ENCODE measurements around the gene IL16.
"Not testable (repeated sequence)": the region's sequence is repeated elsewhere in the genome, so short reads cannot be mapped to it uniquely, and the experiment has no call there.

Gene IL16

DNA sequence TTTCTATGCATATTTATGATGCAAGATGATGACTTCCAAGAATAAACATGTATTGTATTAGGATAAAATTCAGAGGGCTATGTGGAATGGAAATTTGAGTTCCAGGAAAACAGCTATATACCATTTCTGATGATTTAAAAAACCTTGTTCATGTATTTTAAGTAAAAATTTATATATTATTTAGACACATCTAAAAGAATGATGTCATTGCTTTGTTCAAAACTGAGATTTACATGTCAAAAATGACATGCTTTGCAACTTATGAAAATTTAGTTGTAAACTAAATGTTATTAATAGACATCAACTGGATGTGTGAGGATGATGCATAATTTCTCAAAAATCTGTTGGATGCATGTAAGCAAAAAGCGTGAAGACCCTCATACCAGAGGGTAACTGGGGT is 125.0 kb downstream of the IL16 start:
- no peak for DNase-seq

GRCh38 chr15:81322676-81323253 is 126.1 kb downstream of the IL16 start:
- DNase-seq, result no peak

DNA sequence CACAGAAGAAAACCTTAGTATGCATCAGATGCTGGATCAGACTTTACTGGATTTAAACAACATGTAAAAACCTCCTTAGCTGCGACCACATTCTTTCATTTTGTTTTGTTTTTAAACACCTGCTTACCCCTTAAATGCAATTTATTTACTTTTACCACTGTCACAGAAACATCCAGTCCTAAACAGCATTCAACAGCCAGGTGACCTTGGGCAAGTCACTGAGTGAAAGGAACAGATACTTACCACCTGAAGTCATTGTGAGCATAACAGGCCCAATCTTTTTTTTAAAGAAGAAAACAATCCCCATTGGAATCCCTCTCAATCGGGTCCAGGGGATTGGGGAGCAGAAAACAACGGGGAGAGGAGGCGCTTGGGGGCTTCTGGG is 126.9 kb downstream of the IL16 start:
- no peak for DNase-seq

DNA sequence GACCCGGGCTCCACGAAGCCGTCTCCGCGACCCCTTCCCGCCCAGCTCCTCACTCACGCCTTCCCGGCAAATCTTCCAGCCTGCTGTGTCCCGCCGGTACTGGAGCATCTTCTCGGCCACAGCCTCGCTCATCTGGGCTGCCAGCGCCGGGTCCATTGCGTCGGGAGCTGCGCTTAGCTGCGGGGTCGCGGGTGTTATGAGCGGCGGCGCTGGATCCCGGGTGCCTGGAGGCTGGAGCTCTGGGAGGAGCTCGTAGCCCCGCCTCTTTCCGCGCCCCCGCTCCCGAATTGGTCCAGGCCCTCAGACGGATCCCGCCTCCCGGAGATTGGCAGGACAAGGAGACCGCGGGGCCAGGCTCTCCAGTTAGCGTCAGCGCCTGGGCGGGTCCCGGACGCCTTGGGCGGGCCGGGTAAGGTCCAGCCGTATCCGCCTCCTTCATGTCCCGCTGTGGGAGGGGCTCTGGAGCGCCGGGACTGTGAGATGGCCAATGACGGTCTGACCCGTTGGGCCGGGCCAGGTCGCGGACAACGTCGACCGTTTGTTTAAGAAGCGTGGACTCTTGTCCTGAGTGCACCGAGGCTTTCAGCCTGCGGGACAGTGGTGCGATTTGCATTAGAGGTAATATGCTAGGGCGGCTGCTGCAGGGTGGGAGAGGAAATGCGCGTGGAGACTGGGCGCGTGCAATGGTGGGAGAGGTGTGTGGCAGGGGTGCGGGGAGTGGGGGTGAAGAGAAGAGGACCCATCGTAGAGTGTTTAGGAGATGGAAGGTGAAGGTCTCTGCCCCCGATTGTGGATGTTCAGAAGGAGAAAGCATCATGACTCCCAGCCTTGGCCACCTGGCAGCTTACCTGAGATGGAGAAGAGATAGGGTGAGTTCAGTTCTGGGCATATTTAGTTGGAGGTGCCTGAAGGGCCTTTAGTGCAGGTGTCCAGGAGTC is 127.5 kb downstream of the IL16 start, which contains the start of gene STARD5:
Gene STARD5, minus strand, starts transcription at position 198 of the 938 bp plus-strand sequence. Its CDS starts 42 bp downstream, at position 156.
- peak; percentile 92 for DNase-seq

DNA sequence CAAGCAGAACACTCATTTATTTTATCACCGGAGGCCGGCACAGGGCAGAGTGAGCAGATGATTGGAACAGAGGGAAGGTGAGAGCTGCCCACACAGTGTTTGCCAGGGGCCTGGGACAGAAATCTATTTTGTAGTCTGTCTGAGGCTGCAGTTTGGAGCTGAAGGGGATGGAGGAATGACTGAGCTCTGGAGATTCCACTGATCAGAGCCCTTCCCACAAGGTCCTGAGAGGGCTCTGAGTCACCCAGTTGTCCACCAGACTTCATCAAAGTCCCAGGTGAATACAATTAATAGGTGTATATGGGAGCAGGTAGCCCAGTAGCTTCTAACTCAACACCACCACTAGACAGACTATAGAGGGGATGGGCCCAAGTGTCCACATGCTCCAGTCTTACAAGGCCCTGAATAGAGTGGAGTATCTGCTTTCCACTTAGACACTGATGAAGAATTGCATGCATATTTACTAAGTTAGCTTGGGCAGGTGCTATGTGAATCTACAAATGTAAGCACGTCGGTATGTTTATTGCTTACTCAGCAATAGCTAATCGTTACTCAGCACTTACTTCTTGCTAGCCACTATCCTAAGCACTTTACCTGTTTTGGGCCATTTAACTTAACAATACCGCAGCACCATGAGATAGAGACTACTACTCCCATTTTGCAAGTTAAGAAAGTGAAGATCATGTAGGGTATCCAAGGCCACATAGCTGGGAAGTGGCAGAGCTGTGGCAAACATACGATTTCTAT is 130.0 kb downstream of the IL16 start:
- DNase-seq, result peak; percentile 23

DNA sequence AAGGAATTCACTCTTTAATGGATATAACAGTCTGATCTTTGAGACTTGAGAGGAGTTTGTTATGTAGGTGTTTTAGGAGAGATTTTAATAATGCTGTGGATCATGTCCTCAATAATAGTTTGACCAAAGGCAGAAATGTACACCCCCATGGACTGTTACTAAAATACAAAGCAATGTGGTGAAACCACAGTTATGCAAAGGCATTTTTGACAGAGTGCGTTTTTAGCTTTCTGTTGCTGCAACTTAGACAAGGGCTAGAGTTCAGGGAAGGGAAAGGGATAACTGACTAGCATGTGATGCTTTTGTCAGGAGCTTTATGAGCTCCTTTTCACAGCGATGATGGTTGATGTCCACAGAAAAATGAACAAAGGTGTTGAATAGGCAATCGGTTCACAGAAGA is 130.8 kb downstream of the IL16 start:
- DNase-seq, result no peak

DNA sequence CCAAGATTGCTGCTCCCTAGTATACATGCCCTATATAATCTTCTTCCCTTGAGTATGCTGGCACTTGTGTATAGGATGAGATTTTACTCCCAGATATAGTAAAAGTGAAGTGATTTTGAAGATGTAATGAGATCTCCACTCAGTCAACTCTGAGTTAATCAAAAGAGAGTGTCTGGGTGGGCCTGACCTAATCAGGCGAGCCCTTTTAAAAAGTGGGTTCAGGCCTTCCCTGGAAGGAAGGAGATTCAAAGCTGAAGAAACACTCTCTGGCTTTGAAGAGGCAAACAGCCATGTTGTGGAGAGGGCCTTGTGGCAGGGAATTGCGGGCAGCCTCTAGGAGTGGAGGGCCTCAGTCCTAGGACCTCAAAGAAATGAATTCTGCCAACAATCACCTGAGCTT is 132.8 kb downstream of the IL16 start:
- no peak for DNase-seq

- DNase-seq, result no peak
Measured at GRCh38 chr15:81330366-81331090, 133.8 kb downstream of the IL16 start.

DNA sequence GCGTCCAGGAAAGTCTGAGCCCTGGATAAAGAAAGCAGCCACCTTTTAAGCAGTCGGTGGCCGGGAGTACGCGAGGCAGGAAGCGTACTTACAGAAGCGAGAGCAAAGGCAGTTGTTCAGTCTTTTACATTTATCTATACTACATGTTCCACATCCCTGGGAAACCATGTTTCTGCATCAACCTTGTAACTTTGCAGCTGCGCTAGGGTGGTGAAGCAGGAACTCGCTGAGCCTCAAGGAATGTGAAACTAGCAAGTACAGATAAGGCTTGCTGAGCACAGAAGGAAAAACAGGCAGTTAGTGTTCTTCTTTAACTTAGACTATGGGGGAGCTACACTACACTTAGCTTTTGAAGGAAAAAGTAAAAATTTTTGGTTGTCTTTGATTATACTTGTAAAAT is 134.5 kb downstream of the IL16 start:
- not testable (repeated sequence) for DNase-seq

DNA sequence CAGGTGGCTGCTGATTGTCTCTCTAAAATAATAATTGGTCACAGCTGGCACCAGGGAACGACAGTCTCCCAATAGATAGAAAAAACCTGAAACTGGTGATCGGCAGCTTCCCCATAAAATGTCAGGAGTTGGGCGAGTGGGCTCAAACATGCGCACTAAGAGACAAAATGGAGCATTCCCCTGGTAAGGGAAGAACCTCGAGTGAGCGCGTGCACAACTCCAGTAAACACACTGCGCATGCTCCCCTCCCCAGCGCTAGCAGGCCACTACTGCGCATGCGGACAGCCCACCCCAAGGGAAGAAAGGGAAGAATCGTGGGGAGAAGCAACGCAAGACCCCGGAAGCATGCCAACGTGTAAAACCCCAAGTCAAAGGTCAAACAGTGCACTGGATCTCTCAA is 134.9 kb downstream of the IL16 start:
- DNase-seq, result no peak

DNA sequence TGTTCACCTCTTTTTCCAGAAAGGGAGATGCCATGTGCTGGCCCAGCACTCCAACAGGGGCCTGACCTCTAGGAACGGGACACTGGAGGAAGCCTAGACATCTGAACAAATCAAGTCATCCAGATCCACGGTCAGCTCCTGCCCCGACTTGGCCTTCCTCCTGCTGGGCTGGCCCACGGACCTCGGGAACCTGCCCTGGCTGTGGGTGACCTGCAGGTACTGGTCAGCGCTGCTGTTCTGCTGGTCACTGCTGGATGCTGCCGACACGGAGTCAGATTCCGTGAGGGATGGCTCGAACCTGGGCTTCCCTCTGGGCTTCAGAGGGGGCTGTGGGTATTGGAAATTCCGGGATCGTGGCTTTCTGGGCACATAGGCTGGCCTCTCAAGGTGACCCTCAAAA is 135.6 kb downstream of the IL16 start:
- no peak for DNase-seq

DNA sequence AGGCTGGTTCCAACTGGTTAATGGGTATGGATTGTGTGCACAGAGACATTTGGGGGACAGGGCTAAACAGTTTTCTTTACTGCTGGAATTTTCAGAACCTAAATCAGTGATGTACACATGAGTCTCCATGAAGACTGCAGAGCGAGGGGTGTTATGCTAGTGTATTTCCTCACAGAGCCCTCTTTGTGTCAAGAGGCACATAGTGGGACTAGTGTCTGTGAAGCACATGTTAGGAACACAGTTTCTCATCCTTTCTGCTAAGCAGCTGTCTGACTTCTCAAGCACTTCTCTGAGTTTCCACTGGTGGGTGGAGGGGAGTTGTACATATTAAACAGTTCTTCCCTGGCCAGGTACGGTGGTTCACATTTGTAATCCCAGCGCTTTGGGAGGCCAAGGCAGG is 136.7 kb downstream of the IL16 start:
- no peak for DNase-seq

DNA sequence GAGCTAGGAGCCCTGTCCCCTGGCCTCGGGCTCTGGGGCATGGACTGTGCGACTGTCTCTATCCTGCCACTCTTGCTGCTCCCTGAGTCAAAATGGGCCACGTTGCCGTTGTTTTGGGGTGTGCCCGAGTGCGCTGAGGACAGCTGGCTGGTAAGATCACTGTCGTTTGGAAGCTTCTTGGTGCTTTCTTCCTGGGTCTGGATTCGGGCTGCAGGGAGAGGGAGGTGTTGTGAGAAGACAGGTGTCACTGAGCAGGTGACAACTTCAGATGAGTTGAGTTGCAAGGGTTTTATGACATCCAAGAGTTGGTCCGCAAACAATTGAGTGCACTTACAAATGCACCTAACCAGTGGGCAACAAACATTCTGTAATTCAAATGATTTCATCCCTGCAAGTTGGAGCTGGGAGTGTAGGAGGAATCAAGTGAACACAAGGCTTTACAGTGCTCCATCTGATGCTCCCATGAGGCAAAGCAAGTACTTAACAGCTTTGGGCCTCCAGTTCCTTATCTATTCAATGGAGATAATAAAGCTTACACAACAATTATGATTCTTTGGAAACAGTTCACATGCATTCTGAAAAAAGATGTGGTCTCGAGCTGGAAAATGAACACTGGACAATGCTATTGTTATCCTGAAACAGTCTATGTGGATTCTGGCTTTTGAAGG is 138.2 kb downstream of the IL16 start:
- peak; percentile 89 for DNase-seq

DNA sequence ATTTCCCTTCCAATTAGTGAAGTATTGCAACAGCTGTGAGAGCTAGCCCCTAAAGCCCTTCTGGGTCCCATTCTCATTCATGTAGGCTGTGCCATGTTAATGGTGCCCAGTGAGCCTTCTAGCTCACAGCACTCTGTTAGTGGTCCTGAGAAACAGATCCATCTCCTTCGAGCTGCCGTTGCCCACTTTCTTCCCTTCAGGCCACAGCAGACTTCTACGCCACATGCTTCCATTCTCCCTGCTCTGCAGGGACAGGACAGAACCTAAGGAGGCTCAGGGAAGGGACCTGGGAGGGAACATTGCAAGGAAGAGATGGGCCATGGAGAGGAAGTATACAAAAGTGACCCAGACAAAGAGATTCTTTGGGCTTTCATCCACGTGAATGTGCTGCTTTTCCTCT is 139.0 kb downstream of the IL16 start:
- no peak for DNase-seq

- DNase-seq, result no peak
Measured at GRCh38 chr15:81336568-81336967, 139.9 kb downstream of the IL16 start.

- no peak for DNase-seq
Measured at GRCh38 chr15:81337241-81337640, 140.6 kb downstream of the IL16 start.

- no peak for DNase-seq
Measured at GRCh38 chr15:81337713-81338157, 141.1 kb downstream of the IL16 start.

DNA sequence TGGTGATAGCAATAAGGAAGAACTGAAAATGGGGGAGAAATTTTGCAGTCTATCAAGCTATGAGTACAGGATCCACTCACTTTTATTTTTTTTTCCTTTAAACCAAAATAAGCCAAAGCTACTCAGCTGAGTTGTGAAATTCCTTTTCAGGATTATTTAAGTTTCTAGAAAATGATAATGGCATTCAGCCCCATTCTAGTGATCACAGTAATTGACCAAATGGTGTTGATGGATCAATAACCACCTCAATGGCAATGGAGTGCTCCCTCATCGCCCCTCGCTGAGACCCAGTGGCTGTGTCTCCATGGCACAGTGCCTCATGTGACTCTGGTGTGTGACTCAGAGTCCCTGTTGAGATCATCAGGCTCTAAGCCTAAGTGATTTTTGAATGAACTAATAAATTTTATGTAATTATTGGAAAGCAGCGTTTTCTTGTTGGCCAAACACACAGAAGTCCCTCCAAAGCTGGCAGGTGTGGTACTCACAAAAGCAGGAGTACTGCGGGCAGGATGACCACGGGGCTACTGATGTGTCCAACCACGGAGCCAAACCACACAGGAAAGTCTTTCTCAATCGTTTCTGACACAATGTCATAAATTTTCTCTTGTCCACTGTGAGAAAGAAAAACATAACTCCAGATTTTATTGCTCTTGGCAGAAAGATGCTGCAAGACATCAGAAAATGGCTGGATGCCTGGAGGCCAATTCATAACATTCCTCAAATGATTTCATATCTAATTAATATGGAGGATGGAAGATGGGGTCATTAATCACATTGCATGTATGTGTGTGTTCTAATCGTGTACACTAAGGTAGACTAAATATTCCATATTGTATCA is 141.7 kb downstream of the IL16 start:
- DNase-seq, result no peak

- no peak for DNase-seq
Measured at GRCh38 chr15:81339321-81339720, 142.6 kb downstream of the IL16 start.

DNA sequence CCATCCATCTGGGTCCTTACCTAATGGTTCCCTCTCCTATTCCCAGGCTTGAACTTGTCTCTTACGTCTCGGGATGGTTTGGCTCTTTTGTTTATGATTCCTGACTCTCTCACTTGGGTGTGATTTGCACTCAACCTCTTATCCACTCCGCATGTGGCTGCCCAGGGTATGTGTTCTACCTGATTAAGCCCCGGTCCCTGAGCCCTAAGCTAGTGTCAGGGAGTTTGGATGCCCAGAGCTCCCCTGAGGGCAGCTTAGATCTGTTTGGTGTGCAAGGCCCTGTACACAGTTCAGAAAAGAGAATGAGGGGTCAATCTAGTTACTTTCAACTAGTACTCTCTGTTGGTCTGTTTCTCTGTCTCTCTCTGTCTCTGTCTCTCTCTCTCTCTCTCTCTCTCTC is 143.2 kb downstream of the IL16 start:
- DNase-seq, result no peak

GRCh38 chr15:81341351-81341750 is 144.7 kb downstream of the IL16 start:
- DNase-seq, result no peak

Measured in NCI-H510A treated with DMSO at 0.1 percent for 48 hours (cell line).